Measurements from ENCODE around the gene SLC6A8.

GRCh38 chrX:153684467-153685155 is 3.1 kb upstream of the SLC6A8 start:
- no peak for TF ChIP-seq POLR2A (IDR thresholded peaks at IDR 0.05; ENCODE audit: low read length)
- TF ChIP-seq GATA1 (IDR thresholded peaks at IDR 0.05; ENCODE audit: low read depth, low read length) = no peak

All from erythroblast (primary cell).